Pons (tissue), 1 donor: ENCODE data around the gene GRB10.
A peak's percentile ranks its signal among the peaks of the same experiment; 100 is the strongest.

Experiments used
- DNase-seq: peaks from one replicate; pipeline ENCODE4 v3.0.0-alpha.2; 2016; ENCODE audit warnings: low spot score

Gene GRB10

GRCh38 chr7:50718876-50719275 lies 63.8 kb downstream of the GRB10 start:
- DNase-seq = no peak

GRCh38 chr7:50718311-50718710 lies 64.4 kb downstream of the GRB10 start:
- DNase-seq = no peak

DNA sequence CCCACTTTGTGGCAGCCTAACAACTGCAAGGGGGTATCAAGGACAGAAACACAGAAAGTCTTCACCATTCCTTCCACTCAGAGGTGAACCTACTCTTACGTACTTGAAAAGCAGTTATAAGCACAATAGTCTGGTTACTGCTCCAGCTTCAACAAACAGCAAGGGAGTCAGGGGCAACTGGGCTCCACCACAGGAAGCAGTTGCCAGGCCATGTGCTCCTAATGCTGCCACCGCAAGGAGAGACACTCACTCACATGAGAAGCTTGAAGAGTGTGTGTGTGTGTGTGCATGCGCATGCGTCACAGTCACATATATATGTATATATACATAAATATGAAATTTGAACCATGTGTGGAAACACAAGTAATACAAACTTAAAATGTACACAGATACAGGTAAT lies 65.5 kb downstream of the GRB10 start:
- no peak for DNase-seq

- no peak for DNase-seq
Measured at GRCh38 chr7:50714857-50715256, 67.8 kb downstream of the GRB10 start.

- no peak for DNase-seq
Measured at GRCh38 chr7:50713123-50713965, 69.4 kb downstream of the GRB10 start.

DNA sequence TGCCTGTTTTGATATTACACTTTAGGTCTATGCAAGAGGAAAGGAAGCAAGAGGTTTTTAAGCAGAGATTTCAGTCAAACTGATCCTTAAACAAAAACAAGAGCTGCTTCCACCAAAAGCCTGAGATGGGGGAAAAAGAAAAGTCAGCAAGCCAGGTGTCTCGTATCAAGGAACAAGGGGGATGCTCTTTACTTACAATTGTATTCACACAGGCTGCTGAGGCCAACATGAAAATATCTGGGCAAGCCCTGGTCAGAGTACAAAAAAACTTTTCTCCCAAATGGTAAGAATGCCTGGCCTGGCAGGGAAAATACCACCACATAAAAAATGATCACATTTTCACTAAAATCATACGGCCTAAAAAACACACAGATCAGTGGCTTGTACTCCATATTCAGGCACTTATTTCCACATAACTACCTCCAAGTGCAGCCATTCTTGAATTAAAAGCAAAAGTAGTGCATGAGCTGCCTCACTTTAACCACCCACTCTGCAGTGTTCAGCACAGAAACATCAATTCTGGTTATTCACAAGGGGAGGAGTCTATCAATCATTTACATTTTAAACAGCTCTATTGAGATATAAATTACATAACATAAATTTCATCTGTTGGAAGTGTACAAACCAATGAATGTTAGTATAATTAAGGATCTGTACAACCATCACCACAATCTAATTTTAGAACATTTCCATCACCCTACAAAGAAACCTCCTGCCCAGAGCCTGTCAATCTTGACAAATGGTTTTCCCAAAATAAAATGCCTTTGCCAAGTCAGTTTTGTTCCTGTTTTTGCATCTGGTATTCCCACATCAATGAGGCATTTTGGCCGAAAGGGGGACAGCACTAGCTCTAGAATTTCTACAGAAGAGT lies 70.2 kb downstream of the GRB10 start:
- no peak for DNase-seq

DNA sequence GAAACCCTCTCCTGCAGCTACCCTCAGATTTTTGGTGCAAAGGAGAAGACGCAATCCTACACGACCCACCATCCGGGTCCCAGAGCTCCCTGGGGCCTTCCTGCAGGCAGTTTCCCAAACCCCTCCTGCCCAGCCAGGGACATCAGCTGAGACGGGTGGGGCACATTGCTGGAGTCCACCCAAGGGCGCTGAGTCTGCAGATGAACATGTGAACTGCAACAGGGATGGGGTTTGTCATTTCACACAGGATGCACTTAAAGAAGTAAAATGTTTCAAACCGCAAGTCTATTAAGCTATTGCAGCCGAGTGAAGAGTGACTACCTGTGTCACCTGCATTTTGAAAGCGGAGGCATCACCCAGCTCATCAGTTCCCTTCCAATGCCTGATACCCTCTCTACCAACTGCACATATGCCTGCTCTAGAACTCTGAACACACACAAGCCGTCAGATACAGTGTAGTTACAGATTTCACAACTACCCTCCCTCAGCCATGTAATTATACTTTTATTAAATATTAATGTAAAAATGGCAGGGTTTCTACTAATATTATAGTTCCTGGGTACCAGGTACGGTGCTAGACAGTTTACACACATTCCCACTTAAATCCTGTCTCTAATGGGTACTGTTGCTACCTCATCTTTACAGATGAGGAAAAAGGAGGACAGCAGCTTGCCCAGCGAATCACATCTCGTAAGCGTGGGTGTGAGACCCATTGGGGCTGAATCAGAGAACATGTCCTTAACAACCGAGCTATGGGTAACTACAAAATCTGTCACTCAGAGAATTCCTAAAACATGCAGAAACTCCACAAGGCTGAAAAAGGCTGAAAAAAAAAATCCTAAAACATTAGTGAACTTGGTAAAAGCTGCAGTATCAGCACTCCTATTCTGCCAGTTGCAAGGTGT lies 71.2 kb downstream of the GRB10 start:
- DNase-seq = no peak

DNA sequence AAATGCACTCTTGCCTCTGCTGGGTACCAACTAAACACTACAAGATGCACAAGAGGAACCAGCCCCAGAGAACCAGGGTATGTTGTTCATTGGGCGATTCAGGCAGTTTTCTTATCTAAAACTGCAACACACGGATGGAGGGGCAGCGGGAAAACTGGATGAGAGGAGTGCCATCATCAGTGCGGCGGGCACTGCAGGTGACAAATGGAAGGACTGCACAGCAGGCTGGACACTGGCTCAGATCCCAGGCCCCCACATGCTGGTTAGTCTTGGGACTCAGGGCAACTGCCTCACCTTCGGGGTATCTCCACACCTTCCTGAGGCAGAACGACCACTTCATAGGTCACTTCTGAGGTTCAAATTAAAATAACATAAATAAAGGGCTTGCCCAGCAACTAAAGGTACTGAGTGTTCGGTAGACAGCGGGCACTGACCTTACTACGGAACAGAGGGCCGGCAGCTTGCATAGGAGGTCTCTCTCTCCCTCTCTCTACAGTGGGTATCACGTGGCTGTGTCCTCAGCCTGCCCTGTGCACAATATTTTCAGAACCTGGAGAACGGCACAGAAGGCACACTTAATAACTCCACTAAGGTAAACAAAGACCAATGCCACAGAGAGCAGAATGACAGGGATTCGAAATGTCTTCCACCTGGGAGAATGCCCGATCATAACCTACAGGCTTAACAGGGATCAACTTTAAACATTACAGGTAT lies 72.1 kb downstream of the GRB10 start:
- no peak for DNase-seq

DNA sequence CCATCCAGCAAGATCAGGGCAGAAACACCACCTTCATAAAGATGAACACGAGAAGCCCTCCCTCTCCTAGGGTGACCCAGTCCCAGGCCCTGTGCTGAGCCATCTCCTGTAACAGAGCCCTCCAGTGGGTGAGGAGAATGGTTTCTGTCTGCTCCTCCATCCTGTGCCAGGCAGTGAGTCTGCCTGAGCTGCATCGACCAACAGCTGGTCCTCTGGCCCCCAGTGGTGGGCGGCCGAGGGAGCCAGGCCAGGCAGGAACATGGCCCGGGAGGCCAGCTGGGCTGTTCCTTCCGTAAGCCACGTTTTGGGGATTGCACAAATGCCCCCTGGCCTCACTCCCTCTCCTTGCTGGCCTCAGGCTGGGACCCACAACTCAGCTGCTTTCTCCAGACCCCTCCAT lies 73.5 kb downstream of the GRB10 start:
- peak; percentile 59 for DNase-seq

DNA sequence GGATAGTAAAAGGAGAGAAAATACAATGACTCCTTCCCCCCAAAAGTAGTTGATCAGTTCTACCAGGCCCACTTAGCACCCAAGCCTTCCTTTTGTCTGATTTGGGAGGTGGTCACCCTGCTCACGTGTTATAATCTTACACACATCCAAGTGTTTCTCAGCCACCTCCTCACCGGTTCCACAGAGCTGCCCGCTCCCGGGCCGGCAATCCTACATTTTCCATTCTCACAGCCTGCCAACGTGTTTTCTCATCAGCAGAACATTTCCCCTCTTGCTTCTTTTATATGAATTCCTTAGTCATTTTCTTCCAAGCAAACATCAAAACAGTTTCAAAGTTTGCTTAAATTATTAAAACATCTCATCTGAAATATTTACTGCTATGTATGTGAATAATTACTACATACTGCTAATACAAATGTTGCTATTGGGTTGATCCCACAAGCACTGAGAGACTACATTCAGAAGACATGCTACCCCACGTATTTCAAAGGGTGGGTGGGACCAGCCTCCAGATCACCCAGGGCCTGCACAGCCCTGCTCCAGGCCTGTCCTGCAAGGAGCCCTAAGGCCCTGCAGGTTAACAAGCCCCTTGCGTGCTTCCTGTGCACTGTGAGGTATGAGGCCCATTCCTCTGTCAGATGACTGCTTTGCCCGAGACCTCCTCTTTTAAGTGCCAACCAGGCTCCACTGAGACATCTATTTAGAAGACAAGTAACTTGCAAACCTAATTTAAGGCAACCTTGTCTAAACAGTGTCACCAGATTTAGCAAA lies 75.3 kb downstream of the GRB10 start:
- DNase-seq = no peak

DNA sequence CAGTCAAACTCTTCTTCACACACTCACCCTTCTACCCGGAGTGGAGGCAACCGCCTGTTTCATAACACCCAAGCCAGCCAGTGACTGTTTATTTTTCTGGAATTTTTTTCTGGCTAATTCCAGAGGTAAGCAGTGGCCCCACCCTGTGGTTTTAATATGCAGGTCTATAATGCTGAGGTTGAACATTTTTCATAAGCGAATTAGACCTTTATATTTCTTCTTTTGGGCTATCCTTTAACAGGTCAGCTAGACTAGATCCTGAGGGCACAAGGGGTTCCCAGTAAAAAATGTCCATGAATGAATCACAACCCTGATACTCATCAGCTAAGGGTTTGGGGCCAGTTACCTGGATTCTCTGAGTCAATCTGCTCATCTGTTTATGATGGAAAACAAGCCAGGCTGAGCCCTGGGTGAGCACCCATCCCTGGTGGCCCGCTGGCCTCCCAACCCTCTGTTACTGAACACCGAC lies 76.2 kb downstream of the GRB10 start:
- DNase-seq = no peak

- DNase-seq = no peak
Measured at GRCh38 chr7:50704844-50705243, 77.9 kb downstream of the GRB10 start.

DNA sequence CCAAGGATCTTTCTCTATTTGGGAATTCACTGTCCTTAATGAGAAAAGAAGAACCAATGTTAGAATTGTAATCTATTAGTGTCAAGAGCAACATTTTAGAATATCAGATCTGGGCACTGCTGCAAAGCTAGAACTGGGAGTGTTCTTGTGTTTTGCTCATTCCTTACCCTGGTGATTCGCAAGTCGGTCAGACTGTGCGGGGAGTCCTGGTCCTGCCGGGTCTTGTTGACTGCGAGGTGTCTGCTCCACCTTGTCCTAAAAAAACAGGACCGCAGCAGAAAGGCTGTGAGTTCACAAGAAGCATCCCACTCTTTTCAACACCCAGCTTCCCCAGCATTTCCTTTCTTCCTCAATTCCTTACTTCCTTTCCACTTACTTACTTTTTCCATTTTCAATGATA lies 79.0 kb downstream of the GRB10 start:
- DNase-seq = no peak

DNA sequence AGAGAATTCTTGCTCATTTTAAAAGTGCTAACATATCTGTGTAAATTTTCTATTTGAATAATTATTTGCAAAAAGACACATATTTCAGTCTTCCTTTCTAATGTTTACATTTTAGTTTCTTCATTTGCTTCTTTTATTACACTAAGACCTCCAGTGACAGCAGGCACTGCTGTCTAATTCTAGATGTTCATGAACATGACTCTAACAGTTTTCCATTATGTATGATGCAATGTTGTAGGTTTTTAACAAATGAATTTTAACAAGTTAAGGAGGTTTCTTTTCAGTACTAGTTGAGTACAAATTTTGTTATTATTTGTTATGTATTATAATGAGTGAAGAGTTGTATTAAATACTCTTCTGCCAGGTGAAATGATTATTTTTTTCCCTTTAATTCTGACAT lies 83.6 kb downstream of the GRB10 start:
- DNase-seq = no peak

DNA sequence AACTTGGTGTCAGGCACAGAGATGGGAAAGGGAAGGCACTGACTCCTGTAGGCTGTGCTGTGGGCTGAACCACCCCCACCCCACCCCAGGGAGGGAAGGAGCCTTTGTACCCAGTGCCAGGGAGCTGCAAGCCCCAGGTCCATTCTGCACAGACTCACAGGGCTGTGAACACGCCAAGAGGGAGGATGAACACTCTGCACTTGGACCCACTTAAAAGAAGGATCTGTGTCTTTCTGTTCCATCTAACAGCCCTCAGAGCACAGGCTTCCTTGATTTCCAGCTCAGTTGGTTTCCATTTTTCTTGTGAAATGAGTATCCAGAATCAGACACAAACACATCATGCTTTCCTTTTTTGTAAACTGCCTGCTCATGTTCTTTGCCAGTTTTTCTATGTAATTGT lies 84.9 kb downstream of the GRB10 start:
- peak; percentile 74 for DNase-seq

DNA sequence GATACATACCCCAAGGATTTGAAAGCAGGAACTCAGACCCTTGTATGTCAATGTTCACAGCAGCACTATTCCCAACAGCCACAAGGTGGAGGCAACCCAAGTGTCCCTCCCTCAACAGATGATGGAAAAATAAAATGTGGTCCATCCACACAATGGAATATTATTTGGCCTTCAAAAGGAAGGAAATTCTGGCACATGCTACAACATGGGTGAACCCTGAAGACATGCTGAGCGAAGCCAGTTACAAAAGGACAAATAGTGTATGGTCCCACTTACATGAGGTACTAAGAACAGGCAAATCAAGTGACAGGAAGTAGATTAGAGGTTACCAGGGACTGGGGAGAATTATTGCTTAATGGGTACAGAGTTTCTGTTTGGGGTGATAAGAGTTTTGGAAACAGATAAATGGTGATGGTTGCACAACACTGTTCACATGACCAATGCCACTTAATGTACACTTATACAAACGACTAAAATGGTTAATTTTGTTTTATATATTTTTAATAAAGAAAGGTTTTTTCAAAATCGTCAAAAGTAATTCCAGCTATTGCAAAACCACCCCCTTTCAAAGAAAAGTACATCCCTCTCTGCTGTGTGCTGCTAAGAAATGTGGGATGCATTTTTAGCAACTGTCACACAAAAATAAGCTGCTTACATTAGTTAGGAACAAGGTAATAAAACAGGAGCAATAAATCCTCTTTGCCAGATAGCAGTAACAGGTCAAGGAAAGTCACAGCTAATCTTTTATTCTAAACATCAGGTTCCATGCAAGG lies 85.7 kb downstream of the GRB10 start:
- no peak for DNase-seq

GRCh38 chr7:50695026-50695425 lies 87.7 kb downstream of the GRB10 start:
- no peak for DNase-seq

DNA sequence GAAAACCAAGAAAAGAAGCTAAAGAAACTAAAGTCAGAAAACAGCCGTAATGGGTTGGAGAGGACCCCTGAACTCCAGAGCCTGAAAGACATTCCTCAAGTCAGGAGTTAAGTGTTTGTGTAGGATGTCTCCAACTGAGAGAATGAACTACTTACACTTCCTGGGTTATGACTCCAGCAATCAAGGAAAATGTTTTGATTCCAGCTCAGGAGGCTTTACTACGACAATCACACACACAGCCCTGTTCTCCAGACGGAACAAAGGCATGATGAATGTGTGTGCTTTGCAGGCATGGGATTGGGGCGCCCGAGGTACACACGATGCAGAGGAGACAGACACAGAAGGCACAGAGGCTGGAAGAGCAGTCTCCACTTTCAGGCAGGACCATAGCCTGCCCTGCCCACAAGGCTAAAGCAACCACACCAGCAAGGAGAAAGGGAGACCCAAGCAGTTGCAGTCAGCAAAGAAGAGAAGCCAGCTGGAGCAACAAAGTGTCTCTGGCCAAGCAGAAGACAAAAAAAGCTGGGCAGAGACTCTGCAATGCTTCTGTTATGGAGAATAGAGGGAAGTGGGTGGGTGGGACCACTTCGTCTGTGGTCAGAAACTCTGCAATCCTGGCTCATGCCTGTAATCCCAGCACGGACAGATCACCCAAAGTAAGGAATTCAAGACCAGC lies 89.1 kb downstream of the GRB10 start:
- peak; percentile 52 for DNase-seq

DNA sequence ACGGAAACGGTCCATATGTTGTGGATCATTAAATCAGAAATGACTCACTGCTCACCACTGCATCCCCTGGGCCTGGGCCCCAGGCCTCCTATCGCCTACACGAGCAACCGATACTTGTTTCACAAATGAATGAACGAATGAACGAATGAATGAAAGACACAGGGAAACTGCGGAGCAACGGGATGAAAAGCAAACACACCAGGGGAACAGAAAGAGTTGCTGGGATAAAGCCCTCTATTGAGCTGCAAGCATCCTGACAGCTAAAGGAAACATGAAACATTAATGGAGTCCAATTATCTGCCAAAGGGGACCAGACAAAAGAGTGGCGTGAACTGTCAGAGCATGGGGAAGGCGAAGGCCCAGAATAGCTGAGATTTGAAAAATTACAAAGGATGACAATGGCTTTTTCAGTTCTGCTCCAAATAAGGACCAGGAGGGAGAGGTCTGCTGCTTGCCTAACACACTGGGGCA lies 92.1 kb downstream of the GRB10 start:
- peak; percentile 91 for DNase-seq
